ENCODE measurements around the gene P4HA1.

Gene P4HA1

DNA sequence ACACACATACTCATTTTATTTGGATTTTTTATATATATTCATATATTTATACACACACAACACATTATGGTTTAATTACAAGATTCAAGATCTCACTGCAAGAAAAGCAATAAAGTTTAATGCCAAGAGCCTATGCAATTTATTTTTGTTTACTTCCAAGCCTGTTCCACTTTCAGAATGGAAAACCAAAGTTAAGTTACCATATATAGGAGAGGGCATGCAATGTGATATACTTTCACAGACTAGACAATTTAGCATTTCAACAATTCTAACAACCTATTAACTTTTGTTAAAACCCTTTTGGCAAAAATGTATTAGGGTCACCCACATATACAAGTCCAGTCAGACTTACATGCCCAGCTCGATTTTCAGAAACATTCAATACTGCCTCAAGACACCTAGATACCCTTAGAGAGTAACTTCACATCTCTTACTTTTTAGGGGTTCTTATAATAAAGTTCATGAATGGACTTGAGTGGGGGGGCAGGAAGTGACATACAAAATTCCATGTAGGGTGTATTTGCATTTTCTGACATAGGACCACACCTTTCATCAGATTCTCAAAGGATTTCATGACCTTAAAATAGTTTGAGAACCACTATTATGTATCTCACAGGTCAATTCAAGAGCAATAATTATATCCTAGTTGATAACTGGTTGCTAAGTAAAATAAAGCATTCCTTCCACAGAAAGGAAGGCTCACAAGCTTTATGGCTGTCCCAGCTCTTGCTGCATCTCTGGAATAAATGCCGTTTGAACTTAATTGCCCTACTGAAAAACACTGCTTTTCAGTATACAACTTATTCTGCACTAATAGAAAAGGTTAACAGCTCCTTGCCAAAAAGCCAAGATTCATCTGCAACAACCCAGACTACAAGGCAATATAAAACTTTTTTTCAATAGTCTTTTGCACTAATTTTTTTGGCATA is 2.5 kb downstream of the P4HA1 start:
- no peak for DNase-seq (ENCODE audit: low read depth)

GRCh38 chr10:73092830-73093229 is 3.8 kb downstream of the P4HA1 start:
- DNase-seq (ENCODE audit: low read depth), result no peak

- no peak for DNase-seq (ENCODE audit: low read depth)
Measured at GRCh38 chr10:73088304-73088703, 8.4 kb downstream of the P4HA1 start.

DNA sequence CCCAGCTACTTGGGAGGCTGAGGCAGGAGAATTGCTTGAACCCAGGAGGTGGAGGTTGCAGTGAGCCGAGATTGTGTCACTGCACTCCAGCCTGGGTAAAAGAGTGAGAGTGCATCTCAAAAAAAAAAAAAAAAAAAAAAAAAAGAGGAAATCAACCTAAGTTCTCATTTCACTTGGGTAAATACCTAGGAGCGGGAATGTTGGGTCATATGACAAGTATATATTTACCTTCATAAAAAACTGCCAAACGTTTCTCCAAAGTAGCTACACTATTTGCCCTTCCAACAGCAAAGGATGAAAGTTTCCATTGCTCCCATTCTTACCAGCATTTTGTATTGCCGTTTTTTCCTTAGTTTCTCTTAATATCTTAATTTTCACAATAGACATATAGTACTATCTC is 9.8 kb downstream of the P4HA1 start:
- DNase-seq (ENCODE audit: low read depth), result no peak

GRCh38 chr10:73084209-73084608 is 12.5 kb downstream of the P4HA1 start:
- DNase-seq (ENCODE audit: low read depth), result no peak

DNA sequence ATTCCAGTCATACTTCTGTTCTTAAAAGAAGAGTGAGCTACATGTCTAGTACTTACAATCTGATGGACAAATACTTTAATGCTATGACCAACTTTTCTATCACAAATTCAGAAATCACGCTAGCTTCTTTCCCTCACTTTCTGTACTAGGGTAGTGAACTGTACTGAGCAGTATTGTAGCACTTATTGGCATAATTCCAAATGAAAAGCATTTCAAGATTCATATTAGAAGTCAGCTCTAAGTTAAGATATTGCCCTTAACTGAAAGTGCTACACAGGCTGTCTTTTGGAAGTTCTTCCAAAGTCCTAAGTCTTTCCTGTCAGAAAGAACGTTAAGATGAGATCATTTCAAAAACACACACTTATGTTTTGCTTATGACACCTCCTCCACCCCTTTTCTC is 13.4 kb downstream of the P4HA1 start:
- no peak for DNase-seq (ENCODE audit: low read depth)

GRCh38 chr10:73079779-73080541 is 16.7 kb downstream of the P4HA1 start:
- DNase-seq (ENCODE audit: low read depth), result no peak

DNA sequence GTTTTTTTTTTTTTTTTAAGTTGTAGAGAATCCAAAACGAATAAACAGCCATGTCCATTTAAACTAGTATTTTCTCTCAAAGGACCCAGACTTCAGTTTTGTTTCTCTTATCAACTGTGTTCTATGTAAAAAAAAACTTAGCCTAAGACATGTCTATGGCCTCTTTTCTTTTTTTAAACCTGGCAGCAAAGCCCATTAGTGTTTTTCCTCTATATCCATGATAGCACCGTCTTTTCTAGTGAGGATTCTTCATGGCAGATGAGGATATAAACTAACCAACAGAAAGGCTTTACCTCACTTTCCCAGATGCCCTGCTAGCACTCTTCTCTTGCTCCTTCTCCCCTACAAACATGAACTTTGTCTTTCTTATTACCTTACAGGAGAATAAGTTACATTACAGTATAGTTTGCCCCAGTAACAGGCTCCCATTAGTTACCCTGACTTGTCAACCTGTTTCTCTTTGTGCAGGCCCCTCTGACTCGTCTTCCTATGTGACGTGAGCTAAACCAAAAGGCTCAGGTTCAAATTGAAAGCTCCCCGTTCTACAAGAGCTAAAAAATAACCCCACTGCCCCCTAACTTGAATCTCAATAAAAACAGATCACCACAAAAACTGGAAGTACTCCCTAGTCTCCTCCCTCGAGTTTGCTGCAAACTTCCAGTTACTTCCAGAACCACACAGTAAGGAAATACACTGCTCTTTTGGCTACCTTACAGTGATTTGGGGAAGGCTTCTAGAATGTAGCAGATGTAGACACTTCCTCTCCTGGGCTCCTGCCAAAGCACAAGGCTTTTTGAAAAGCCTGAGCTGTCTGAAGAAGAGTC is 20.1 kb downstream of the P4HA1 start:
- no peak for DNase-seq (ENCODE audit: low read depth)

DNA sequence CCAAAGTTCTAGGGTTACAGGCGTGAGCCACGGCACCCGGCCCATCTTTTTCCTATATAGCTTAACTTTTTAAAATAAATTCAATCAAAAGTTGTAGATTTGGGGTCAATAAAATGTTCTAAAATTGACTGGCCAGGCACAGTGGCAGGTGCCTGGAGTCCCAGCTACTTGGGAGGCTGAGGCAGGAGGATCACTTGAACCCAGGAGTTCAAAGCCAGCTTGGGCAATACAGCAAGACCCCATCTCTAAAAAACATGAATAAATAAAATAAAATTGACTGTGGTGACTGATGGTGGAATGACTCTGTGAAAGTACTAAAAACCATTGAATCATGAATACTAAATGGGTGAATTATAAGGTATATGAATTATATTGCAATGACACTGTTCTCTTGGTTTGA is 20.8 kb downstream of the P4HA1 start:
- DNase-seq (ENCODE audit: low read depth), result no peak

- no peak for DNase-seq (ENCODE audit: low read depth)
Measured at GRCh38 chr10:73073627-73074026, 23.0 kb downstream of the P4HA1 start.

- DNase-seq (ENCODE audit: low read depth), result no peak
Measured at GRCh38 chr10:73065441-73065840, 31.2 kb downstream of the P4HA1 start.

GRCh38 chr10:73061743-73062142 is 34.9 kb downstream of the P4HA1 start:
- DNase-seq (ENCODE audit: low read depth), result no peak

GRCh38 chr10:73060738-73061635 is 35.7 kb downstream of the P4HA1 start:
- no peak for DNase-seq (ENCODE audit: low read depth)

DNA sequence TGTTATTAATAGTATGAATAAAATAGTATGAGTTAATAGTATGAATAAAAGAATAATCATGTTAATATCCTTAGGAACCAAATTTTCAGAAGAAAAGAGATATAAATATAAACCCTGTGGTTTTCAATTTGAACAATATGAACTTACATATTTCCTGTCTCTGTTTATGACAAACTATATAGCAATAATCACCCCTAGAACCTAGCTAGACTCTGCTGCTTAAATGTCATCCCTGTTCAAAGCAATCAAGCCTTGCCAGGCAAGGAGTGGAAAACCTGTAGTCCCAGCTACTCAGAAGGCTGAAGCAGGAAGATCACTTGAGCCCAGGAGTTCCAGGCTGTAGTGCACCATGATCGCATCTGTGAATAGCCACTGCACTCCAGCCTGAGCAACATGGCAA is 36.5 kb downstream of the P4HA1 start:
- DNase-seq (ENCODE audit: low read depth), result no peak

DNA sequence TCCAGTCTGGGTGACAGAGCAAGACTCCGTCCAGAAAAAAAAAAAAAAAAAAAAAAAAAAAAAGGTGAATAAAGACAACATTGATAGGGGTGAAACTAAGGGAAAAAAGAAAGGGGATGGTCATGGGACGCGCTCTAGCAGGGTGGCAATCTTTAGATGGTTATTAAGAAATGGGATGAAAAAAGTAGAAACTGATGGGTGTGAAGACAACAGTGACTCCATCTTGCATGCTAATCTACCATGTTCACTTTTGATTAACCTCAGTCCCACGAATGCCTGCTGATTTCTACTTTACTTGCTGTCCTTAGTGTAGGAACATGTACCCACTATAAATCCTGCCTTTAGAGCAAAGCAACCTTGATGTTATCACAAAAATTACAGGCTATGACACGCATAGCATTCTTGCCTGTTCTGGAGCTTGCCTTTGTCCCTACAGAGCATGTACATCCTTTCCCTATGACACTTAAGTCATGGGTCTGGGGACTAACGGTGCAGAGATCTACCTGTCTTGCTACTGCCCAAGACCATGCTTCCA is 38.5 kb downstream of the P4HA1 start:
- no peak for DNase-seq (ENCODE audit: low read depth)

GRCh38 chr10:73054286-73054685 is 42.4 kb downstream of the P4HA1 start:
- DNase-seq (ENCODE audit: low read depth), result no peak

DNA sequence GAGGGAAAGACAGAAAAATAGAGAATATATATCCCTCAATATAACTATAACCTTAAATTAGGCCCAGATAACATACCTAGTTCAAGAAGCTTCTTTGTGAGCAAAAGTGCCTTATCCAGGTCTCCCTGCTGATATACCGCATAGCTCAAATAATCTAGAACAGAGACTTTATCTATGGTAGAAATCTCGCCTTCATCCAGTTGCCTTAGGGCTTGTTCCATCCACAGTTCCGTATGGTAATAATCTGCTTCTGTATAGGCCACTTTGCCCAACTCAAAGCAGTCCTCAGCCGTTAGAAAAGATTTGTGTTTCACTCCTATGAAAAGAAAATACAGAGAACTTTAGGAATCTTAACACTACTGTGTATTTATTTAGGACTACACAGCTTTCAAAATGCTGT is 43.4 kb downstream of the P4HA1 start:
- DNase-seq (ENCODE audit: low read depth), result no peak

- DNase-seq (ENCODE audit: low read depth), result no peak
Measured at GRCh38 chr10:73044378-73045285, 52.0 kb downstream of the P4HA1 start.

- no peak for DNase-seq (ENCODE audit: low read depth)
Measured at GRCh38 chr10:73043766-73044377, 52.8 kb downstream of the P4HA1 start.

- DNase-seq (ENCODE audit: low read depth), result no peak
Measured at GRCh38 chr10:73043319-73043718, 53.3 kb downstream of the P4HA1 start.

All from activated T-helper 1 cell treated with Interleukin-2 at 50 U/mL for 16 hours (primary cell).